Measurements from ENCODE around the gene ERCC2. TPM values are rescaled to one million over a fixed set of nuclear protein-coding genes. Genes with fewer than 3 reads are reported as not detected.

Gene ERCC2
- total RNA-seq, 1 experiment from 2014 or later: 59.2 TPM

GRCh38 chr19:45400192-45400591 is 29.8 kb upstream of the ERCC2 start:
- CTCF ChIA-PET: no interaction called here
- Histone ChIP-seq H3K27me3 (replicated peaks; ENCODE audit: insufficient read depth, low read depth, low read length, poor library complexity) (no peaks in the 10 kb centered on the region), H3K4me3 (ENCODE audit: low read depth, low read length, poor library complexity, severe bottlenecking) (no peak overlapping the region), H3K9me3 (ENCODE audit: low read depth, low read length, poor library complexity, severe bottlenecking) (no peaks in the 10 kb centered on the region), H3K36me3 (ENCODE audit: insufficient read depth, low read length, poor library complexity, severe bottlenecking) (no peaks in the 10 kb centered on the region), H3K4me1 (ENCODE audit: insufficient read depth, low read length, poor library complexity, severe bottlenecking) (peaks cover 14% of the 10 kb centered on the region), H3K27ac (ENCODE audit: low read depth, low read length, poor library complexity, severe bottlenecking) (no peak overlapping the region)
- BruUV-seq (replicated peaks): no TSS peak
- no peak for TF ChIP-seq EZH2 (IDR thresholded peaks at IDR 0.05; ENCODE audit: borderline replicate concordance, low read depth, low read length, poor library complexity, severe bottlenecking)
- intact Hi-C loops (cut with micrococcal nuclease; ENCODE audit: unreplicated experiment): no loop called here
- POLR2A ChIA-PET (ENCODE audit: low non-redundant PET): no interaction called here
- no peak for DNase-seq (ENCODE audit: low spot score)

- ChIA-PET CTCF (interaction anchor here (0.7 kb wide), 1 partner anchor 153 kb away, joined by 5 read pairs; no protein-coding TSS in a partner anchor), POLR2A (ENCODE audit: low non-redundant PET) (no interaction called here)
- intact Hi-C loops (cut with micrococcal nuclease; ENCODE audit: unreplicated experiment): no loop called here
- Histone ChIP-seq H3K36me3 (ENCODE audit: insufficient read depth, low read length, poor library complexity, severe bottlenecking) (no peaks in the 10 kb centered on the region), H3K27ac (ENCODE audit: low read depth, low read length, poor library complexity, severe bottlenecking) (no peak overlapping the region), H3K27me3 (replicated peaks; ENCODE audit: insufficient read depth, low read depth, low read length, poor library complexity) (no peaks in the 10 kb centered on the region), H3K9me3 (ENCODE audit: low read depth, low read length, poor library complexity, severe bottlenecking) (no peaks in the 10 kb centered on the region), H3K4me1 (ENCODE audit: insufficient read depth, low read length, poor library complexity, severe bottlenecking) (peaks cover 4% of the 10 kb centered on the region), H3K4me3 (ENCODE audit: low read depth, low read length, poor library complexity, severe bottlenecking) (no peak overlapping the region)
- BruUV-seq (replicated peaks): no TSS peak
- no peak for TF ChIP-seq CTCF (conservative IDR thresholded peaks at IDR 0.05; ENCODE audit: low read depth, low read length)
- TF ChIP-seq EZH2 (IDR thresholded peaks at IDR 0.05; ENCODE audit: borderline replicate concordance, low read depth, low read length, poor library complexity, severe bottlenecking): no peak
- DNase-seq (ENCODE audit: low spot score): no peak
These were observed 25.6 kb upstream of the ERCC2 start for GRCh38 chr19:45395821-45396617.

- Histone ChIP-seq H3K36me3 (ENCODE audit: insufficient read depth, low read length, poor library complexity, severe bottlenecking) (no peaks in the 10 kb centered on the region), H3K9me3 (ENCODE audit: low read depth, low read length, poor library complexity, severe bottlenecking) (no peaks in the 10 kb centered on the region)
- POLR2A ChIA-PET (ENCODE audit: low non-redundant PET): no interaction called here
These were observed 21.7 kb upstream of the ERCC2 start for GRCh38 chr19:45391871-45392665.

More at GRCh38 chr19:45391871-45392665, 21.7 kb upstream of the ERCC2 start:
- no peak for DNase-seq (ENCODE audit: low spot score)
- no peaks in the 10 kb centered on the region for H3K27me3 ChIP-seq (replicated peaks; ENCODE audit: insufficient read depth, low read depth, low read length, poor library complexity)
- intact Hi-C loops (cut with micrococcal nuclease; ENCODE audit: unreplicated experiment): no loop called here
- TF ChIP-seq CTCF (conservative IDR thresholded peaks at IDR 0.05; ENCODE audit: low read depth, low read length): no peak
- TF ChIP-seq EZH2 (IDR thresholded peaks at IDR 0.05; ENCODE audit: borderline replicate concordance, low read depth, low read length, poor library complexity, severe bottlenecking): no peak
- no peak overlapping the region for H3K27ac ChIP-seq (ENCODE audit: low read depth, low read length, poor library complexity, severe bottlenecking)
- CTCF ChIA-PET: interaction anchor here (1.1 kb wide), 1 partner anchor 12 kb away, joined by 5 read pairs; no protein-coding TSS in a partner anchor
- BruUV-seq (replicated peaks): no TSS peak
- no peaks in the 10 kb centered on the region for H3K4me1 ChIP-seq (ENCODE audit: insufficient read depth, low read length, poor library complexity, severe bottlenecking)
- H3K4me3 ChIP-seq (ENCODE audit: low read depth, low read length, poor library complexity, severe bottlenecking): no peak overlapping the region

Data from A673 (cell line).